Activated T-cell treated with anti-CD3 and anti-CD28 coated beads, Interleukin-2, amount 50 U/mL, for 24 hours (primary cell): ENCODE measurements around the gene MEGF11.

ENCODE experiments used
- DNase-seq: peaks from one replicate; pipeline ENCODE4 v3.0.0-alpha.2; 2020
- H3K27ac Mint-ChIP-seq: 2 replicates; pipeline ENCODE4 v1.8.0; 2020; ENCODE audit warnings: mild to moderate bottlenecking, mixed read lengths
- H3K27me3 Mint-ChIP-seq: 2 replicates; pipeline ENCODE4 v1.8.0; 2020; ENCODE audit warnings: mixed read lengths
- H3K36me3 Mint-ChIP-seq: 2 replicates; pipeline ENCODE4 v1.8.0; 2020; ENCODE audit warnings: low read depth, mixed read lengths
- H3K4me1 Mint-ChIP-seq: 2 replicates; pipeline ENCODE4 v1.8.0; 2020; ENCODE audit warnings: low read depth, mixed read lengths
- H3K4me3 Mint-ChIP-seq: 2 replicates; pipeline ENCODE4 v1.8.0; 2020; ENCODE audit warnings: mild to moderate bottlenecking, moderate library complexity, mixed read lengths
- H3K9me3 Mint-ChIP-seq: 2 replicates; pipeline ENCODE4 v1.8.0; 2020; ENCODE audit warnings: mixed read lengths

Gene MEGF11

GRCh38 chr15:66131831-66132230 is 121.7 kb downstream of the MEGF11 start:
- no peak for DNase-seq
- peaks cover 13% of the 10 kb centered on the region for H3K27me3 Mint-ChIP-seq
- no peak overlapping the region for H3K27ac Mint-ChIP-seq
- no peak overlapping the region for H3K4me3 Mint-ChIP-seq
- peaks cover 8% of the 10 kb centered on the region for H3K4me1 Mint-ChIP-seq
- no peaks in the 10 kb centered on the region for H3K9me3 Mint-ChIP-seq
- H3K36me3 Mint-ChIP-seq = no peaks in the 10 kb centered on the region

DNA sequence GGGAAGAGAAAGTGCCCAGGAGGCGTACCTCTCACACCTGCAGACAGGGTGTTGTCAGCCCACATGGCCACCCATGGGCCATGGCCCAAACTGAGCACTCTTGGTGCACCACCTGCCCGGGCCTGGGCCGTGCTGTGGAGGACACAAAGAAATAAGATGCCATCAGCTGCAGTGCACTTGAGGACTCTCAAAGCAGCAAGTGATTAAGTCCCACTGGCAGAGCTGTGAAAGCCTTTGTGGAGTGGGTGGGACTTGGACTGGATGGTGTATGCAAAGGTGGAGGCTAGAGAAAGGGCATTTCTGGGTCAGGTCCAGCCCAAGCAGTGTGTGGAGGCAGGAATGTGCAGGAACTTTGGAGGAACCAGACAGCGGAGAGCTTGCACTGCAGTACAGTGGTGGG is 122.3 kb downstream of the MEGF11 start:
- H3K4me3 Mint-ChIP-seq = no peak overlapping the region

DNA sequence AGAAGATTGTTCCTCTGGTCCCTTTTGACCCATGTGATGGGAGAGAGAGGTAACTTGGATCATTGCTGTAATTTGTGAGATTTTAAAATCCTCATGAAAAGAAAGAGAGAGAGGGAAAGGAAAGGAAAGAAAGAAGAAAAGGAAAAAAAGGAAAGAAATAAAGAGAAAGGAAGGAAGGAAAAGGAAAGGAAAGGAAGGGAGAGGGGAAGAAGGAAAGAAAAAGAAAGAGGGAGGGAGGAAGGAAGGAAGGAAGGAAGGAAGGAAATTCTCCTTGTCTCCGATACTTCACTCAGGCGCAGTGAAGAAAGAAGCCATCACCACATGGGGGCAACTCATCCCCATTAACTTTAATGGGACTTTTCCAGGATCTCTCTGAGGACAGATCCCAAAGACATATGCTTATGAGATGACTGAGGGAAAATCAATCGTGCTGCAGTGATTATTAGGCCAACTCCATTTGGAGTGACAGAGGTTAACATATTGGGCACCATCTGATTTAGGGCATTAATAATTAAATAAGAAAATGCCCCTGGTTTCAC is 123.0 kb downstream of the MEGF11 start:
- Mint-ChIP-seq H3K9me3 (no peaks in the 10 kb centered on the region), H3K36me3 (no peaks in the 10 kb centered on the region), H3K4me3 (no peak overlapping the region), H3K4me1 (peaks cover 6% of the 10 kb centered on the region), H3K27me3 (peaks cover 13% of the 10 kb centered on the region), H3K27ac (no peak overlapping the region)
- no peak for DNase-seq

More for the DNA sequence above, 122.3 kb downstream of the MEGF11 start:
- Mint-ChIP-seq H3K9me3 (no peaks in the 10 kb centered on the region), H3K27ac (no peak overlapping the region), H3K4me1 (peaks cover 8% of the 10 kb centered on the region), H3K36me3 (no peaks in the 10 kb centered on the region), H3K27me3 (peaks cover 13% of the 10 kb centered on the region)
- DNase-seq = no peak

DNA sequence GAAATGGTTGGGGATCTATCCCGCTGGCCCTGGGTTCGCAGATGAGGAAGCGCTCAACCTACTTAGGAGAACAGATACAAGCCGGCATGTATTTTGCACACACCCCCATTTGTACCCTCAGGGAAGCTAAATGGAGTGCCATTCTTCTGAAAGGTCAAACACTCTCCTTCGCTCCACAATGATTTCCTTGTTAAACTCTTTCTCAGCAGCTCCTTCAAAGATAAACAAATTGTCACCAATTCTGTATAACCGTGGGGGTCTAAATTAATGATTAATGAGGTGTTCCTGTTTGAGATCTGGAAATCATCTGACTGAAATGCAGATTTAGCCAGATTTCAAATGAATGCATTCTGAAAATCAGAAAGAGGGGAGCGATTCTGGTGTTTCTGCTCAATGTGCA is 124.0 kb downstream of the MEGF11 start:
- H3K4me3 Mint-ChIP-seq = no peak overlapping the region
- DNase-seq = no peak
- H3K9me3 Mint-ChIP-seq = no peaks in the 10 kb centered on the region
- no peak overlapping the region for H3K27ac Mint-ChIP-seq
- H3K36me3 Mint-ChIP-seq = no peaks in the 10 kb centered on the region
- peaks cover 13% of the 10 kb centered on the region for H3K27me3 Mint-ChIP-seq
- no peaks in the 10 kb centered on the region for H3K4me1 Mint-ChIP-seq

- Mint-ChIP-seq H3K27me3 (peaks cover 22% of the 10 kb centered on the region), H3K36me3 (no peaks in the 10 kb centered on the region), H3K4me1 (no peaks in the 10 kb centered on the region), H3K27ac (no peak overlapping the region), H3K4me3 (no peak overlapping the region), H3K9me3 (no peaks in the 10 kb centered on the region)
- DNase-seq = no peak
Measured at GRCh38 chr15:66128116-66128680, 125.4 kb downstream of the MEGF11 start.

DNA sequence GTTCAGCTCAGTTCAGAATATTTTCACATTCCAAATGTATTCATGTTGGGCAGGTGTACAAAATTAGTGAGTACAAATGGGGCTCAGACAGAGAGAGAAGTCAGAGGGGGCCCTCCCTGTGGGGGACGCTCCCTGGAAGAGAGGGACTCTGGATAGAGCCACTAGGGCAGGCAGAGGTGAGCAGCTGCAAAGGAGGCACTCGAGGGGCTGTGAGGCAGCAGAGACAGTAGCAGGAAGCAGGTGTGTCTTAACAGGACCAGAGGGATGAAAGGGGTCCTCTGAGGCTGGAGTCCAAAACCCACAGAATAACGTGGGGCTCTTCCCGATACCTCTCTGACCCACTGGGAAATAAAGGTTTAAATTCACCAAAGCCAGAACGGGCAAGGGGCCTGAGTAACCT is 127.1 kb downstream of the MEGF11 start:
- Mint-ChIP-seq H3K36me3 (no peaks in the 10 kb centered on the region), H3K27me3 (peaks cover 22% of the 10 kb centered on the region), H3K27ac (no peak overlapping the region), H3K9me3 (no peaks in the 10 kb centered on the region), H3K4me3 (no peak overlapping the region), H3K4me1 (no peaks in the 10 kb centered on the region)
- DNase-seq = no peak

DNA sequence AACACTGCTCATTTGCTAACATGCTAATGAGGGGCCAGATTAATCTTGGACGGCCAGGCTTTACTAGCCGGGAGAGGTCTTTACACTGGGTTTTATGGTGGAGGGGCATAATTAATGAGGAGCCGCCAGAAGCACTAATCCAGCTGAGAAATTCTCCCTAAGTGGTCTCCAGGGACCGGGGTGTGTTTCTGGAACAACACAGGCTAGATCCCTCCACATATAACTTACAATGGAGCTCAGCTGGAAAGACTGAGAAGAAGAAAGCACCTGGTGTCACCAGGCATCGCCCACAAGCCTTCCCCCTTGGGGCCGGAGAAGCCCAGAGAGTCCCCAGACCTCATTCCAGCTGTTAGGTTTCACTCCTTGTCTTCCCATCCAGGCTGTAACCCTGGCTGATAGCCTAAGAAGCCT is 127.5 kb downstream of the MEGF11 start:
- no peak for DNase-seq
- Mint-ChIP-seq H3K27me3 (peaks cover 22% of the 10 kb centered on the region), H3K36me3 (no peaks in the 10 kb centered on the region), H3K4me3 (no peak overlapping the region), H3K9me3 (no peaks in the 10 kb centered on the region), H3K27ac (no peak overlapping the region), H3K4me1 (no peaks in the 10 kb centered on the region)

DNA sequence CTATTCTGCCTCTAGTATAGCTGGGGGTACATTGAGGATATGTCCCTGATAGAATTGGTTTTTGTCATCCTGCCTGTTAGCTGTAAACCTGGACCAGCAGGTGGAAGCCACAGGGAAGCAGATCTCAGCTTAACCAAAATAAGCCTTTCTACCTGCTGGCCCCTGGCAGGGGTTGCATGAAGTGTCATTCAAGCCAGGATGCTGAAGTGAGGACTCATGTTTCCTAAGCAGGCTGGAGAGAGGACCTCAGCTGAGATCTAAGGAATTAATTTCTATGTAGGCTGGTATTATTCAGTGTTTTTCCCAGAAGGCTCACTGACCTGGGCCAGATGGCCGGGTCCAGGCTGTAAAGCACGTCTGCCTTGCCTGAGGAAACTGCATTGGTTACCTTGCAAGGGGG is 128.9 kb downstream of the MEGF11 start:
- H3K27me3 Mint-ChIP-seq = peaks cover 22% of the 10 kb centered on the region
- no peak overlapping the region for H3K4me3 Mint-ChIP-seq
- H3K27ac Mint-ChIP-seq = no peak overlapping the region
- no peak for DNase-seq
- H3K36me3 Mint-ChIP-seq = no peaks in the 10 kb centered on the region
- no peaks in the 10 kb centered on the region for H3K4me1 Mint-ChIP-seq
- H3K9me3 Mint-ChIP-seq = no peaks in the 10 kb centered on the region

DNA sequence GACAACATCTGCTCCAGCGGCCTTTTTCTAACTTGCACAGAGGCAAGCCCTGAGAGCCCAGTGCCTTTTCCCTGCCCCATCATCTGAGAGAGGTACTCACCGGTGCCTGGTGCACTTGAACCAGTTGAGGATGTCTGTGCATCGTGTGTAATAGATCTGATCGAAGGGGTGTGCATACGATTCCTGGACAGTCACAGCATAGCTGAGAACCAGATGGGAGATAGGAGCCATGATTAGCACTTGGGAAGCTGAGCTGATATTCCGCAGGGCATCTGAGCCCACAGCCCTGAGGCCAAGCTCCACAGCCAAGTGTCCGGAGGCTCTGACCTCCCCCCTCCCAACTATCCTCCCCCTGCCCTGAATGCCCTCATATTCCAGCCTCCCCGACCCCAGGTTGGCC is 129.8 kb downstream of the MEGF11 start:
- Mint-ChIP-seq H3K27me3 (peaks cover 17% of the 10 kb centered on the region), H3K4me3 (no peak overlapping the region), H3K27ac (no peak overlapping the region), H3K36me3 (no peaks in the 10 kb centered on the region), H3K4me1 (no peaks in the 10 kb centered on the region), H3K9me3 (no peaks in the 10 kb centered on the region)
- no peak for DNase-seq

DNA sequence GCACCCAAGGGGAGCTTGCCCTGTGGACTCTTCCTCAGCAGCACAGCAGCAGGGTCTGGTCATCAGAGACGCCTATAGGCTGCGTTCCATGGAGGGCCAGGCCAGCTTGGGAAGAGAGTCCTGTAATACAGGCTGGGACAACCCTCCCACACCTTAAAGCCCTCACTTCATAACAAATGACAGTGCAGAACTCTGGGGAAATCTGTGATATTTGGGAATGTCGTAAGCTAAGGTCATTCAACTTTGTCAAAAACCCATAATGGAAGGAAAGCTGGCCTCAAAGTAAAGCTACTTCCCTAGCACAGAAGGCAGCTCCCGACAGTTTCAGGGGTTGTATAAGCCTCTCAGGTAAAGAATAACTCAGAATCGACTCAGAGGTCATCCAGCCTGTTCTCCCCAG is 133.1 kb downstream of the MEGF11 start:
- Mint-ChIP-seq H3K4me3 (no peak overlapping the region), H3K9me3 (no peaks in the 10 kb centered on the region), H3K27me3 (peaks cover 12% of the 10 kb centered on the region), H3K27ac (no peak overlapping the region), H3K4me1 (peaks cover 9% of the 10 kb centered on the region), H3K36me3 (no peaks in the 10 kb centered on the region)
- DNase-seq = no peak

GRCh38 chr15:66117841-66118240 is 135.7 kb downstream of the MEGF11 start:
- Mint-ChIP-seq H3K4me1 (peaks cover 9% of the 10 kb centered on the region), H3K27me3 (peaks cover 3% of the 10 kb centered on the region), H3K27ac (no peak overlapping the region), H3K36me3 (no peaks in the 10 kb centered on the region), H3K4me3 (no peak overlapping the region), H3K9me3 (no peaks in the 10 kb centered on the region)
- DNase-seq = no peak

- H3K36me3 Mint-ChIP-seq = no peaks in the 10 kb centered on the region
- peaks cover 9% of the 10 kb centered on the region for H3K4me1 Mint-ChIP-seq
- H3K27me3 Mint-ChIP-seq = peaks cover 3% of the 10 kb centered on the region
- H3K4me3 Mint-ChIP-seq = no peak overlapping the region
- no peak overlapping the region for H3K27ac Mint-ChIP-seq
- H3K9me3 Mint-ChIP-seq = no peaks in the 10 kb centered on the region
- peak; percentile 36 for DNase-seq
Measured at GRCh38 chr15:66115568-66116206, 137.9 kb downstream of the MEGF11 start.

DNA sequence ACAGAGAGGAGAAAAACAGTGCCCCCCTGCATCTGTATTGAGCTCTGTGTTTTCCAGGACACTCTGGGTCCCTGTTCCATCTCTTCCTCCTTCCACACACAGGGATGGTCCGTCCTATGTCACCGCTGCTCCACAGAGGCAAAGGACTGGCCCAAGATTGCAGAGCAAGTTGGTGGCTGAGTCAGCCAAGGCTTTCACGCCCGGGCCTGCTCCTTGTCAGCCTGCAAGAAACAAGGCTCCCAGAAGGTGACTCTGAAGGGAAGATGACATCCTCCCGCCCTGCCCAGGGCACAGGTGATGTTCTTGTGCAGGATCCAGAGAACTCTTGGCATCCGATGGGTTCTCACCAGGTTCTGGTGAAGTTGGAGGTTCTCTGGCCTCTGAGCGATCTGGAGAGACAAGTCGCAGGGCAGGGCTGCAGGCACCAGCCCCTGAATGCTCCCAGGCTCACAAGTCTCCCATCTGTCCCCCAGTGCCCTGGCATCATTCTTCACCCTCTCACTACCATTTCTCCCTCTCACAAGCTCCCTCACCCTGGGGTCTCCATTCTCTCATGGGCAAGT is 138.6 kb downstream of the MEGF11 start:
- Mint-ChIP-seq H3K27me3 (peaks cover 3% of the 10 kb centered on the region), H3K9me3 (no peaks in the 10 kb centered on the region), H3K4me3 (no peak overlapping the region), H3K36me3 (no peaks in the 10 kb centered on the region), H3K27ac (no peak overlapping the region), H3K4me1 (peaks cover 9% of the 10 kb centered on the region)
- DNase-seq = no peak

DNA sequence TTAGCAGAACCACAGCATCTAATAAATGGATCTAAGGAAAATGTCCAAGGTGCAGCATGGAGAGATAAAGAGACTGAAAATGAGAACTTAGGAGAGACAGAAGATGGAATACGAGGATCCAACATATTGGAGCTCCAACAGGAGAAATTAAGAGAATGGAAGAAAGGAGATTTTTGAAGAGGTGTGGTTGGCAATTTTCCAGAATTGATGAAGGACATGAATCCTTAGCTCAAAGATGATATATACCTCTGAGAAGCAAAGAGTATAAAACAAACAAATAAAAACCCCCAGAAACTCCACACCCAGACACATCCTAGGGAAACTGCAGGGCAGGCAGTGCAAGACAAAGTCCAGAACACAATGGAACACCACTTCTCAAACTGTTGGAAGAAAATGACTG is 141.2 kb downstream of the MEGF11 start:
- H3K36me3 Mint-ChIP-seq = no peaks in the 10 kb centered on the region
- peaks cover 9% of the 10 kb centered on the region for H3K4me1 Mint-ChIP-seq
- H3K27ac Mint-ChIP-seq = no peak overlapping the region
- H3K27me3 Mint-ChIP-seq = peaks cover 3% of the 10 kb centered on the region
- DNase-seq = no peak
- no peak overlapping the region for H3K4me3 Mint-ChIP-seq
- H3K9me3 Mint-ChIP-seq = no peaks in the 10 kb centered on the region

DNA sequence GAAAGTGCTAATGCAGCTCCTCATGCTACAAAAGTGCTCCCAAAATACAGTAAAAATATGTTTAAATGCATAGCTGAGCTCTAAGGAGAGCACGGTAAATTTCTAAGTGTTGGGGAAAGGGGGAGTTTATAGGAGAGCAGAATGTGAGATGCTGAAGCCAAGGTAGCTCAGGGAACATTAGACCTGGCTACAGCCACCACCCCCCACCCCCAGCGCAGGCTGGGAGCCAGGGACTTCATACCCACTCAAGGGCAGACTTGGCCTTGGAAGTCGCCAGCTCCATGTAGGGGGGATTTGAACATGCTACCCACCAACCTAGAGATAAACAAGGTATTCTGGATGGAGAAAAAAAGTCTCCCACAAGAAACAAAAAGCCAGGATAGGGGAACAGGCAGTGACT is 142.2 kb downstream of the MEGF11 start:
- peaks cover 8% of the 10 kb centered on the region for H3K4me1 Mint-ChIP-seq
- H3K4me3 Mint-ChIP-seq = no peak overlapping the region
- H3K36me3 Mint-ChIP-seq = no peaks in the 10 kb centered on the region
- peaks cover 3% of the 10 kb centered on the region for H3K27me3 Mint-ChIP-seq
- no peak for DNase-seq
- no peaks in the 10 kb centered on the region for H3K9me3 Mint-ChIP-seq
- H3K27ac Mint-ChIP-seq = no peak overlapping the region
